Lower lobe of right lung (tissue), 2 donors: ENCODE measurements around the gene ARPIN. TPM values are rescaled to one million over a fixed set of nuclear protein-coding genes. Genes with fewer than 3 reads are reported as not detected.

Source experiments
- ATAC-seq, 2 donors: fragments of 200-7000 bp; cut with Tn5 transposase; one replicate each; pipeline ENCODE4 v1.9.1; 2020 to 2022; ENCODE audit warnings: mild to moderate bottlenecking in 2 of 2, moderate library complexity in 2 of 2
- DNase-seq: peaks from one replicate; pipeline ENCODE4 v3.0.0-alpha.2; 2020
- H3K27ac ChIP-seq: fragments of 200-600 bp; one replicate; pipeline ENCODE4 v1.8.0; 2022
- H3K27me3 ChIP-seq: fragments of 200-600 bp; one replicate; pipeline ENCODE4 v1.8.0; 2022; ENCODE audit warnings: low read depth
- H3K36me3 ChIP-seq: fragments of 200-600 bp; one replicate; pipeline ENCODE4 v1.8.0; 2022; ENCODE audit warnings: mild to moderate bottlenecking
- H3K4me1 ChIP-seq: fragments of 200-600 bp; one replicate; pipeline ENCODE4 v1.8.0; 2022
- H3K4me3 ChIP-seq: fragments of 200-600 bp; one replicate; pipeline ENCODE4 v1.8.0; 2022; ENCODE audit warnings: mild to moderate bottlenecking
- H3K9me3 ChIP-seq: fragments of 200-600 bp; one replicate; pipeline ENCODE4 v1.8.0; 2022
- CTCF ChIP-seq: fragments of 200-600 bp; IDR thresholded peaks from one replicate; pipeline ENCODE4 v1.8.0; 2022; ENCODE audit warnings: antibody characterized with exemption, mild to moderate bottlenecking
- intact Hi-C: fragments of 100-400 bp; cut with DNase I; formaldehyde crosslinking; loops from one replicate; pipeline ENCODE4 v1.11.0; 2022
- microRNA-seq: library from miRNA; unstranded; fragments of <30 nt; microRNA quantifications from one replicate; pipeline ENCODE4 v1.2.0, GENCODE V29; 2020; ENCODE audit warnings: borderline number of aligned reads
- total RNA-seq: library from RNA; stranded (reverse); fragmentation: NEBNext Ultra II Directional; extraction: Animal tissue kit (Norgen Biotek cat#: 25700); gene quantifications from one replicate; pipeline ENCODE4 v1.2.1, GENCODE V29; 2021
- donor health status: DM: no; HTN: yes; CAD: no; lungs with severe emphysema.

The ARPIN gene
- total RNA-seq, 1 donor from 2014 or later: 30.9 TPM

- Histone ChIP-seq H3K4me3 (no peak overlapping the region), H3K9me3 (no peaks in the 10 kb centered on the region), H3K4me1 (no peaks in the 10 kb centered on the region), H3K36me3 (peaks cover 21% of the 10 kb centered on the region), H3K27ac (no peak overlapping the region), H3K27me3 (no peaks in the 10 kb centered on the region)
- intact Hi-C loops: no loop called here
- ATAC-seq (peak; percentile 66 to 76), DNase-seq (no peak)
- no peak for TF ChIP-seq CTCF
Measured at GRCh38 chr15:89847101-89847500, 65.7 kb downstream of the ARPIN start.

- no peak for DNase-seq
- no peak overlapping the region for H3K4me3 ChIP-seq
- intact Hi-C loops: no loop called here
- TF ChIP-seq CTCF: no peak
- no peak overlapping the region for H3K27ac ChIP-seq
- peak; percentile 79 to 84 for ATAC-seq
- H3K9me3 ChIP-seq: no peaks in the 10 kb centered on the region
- H3K27me3 ChIP-seq: no peaks in the 10 kb centered on the region
- no peaks in the 10 kb centered on the region for H3K4me1 ChIP-seq
- peaks cover 11% of the 10 kb centered on the region for H3K36me3 ChIP-seq
Measured at GRCh38 chr15:89845305-89845893, 67.4 kb downstream of the ARPIN start.

Small RNA genes lying within 50 kb of the gene (microRNA-seq; reads per million reads assigned to microRNA genes)
- gene MIR5009: not detected
- gene MIR5094: not detected

Other genes starting within 250 kb of the ARPIN start
- gene PLIN1, start 233.6 kb downstream of the ARPIN start, total RNA-seq: 1.3 TPM
- 10.1 TPM for gene PEX11A, start 222.2 kb downstream of the ARPIN start, total RNA-seq
- gene WDR93, start 222.1 kb downstream of the ARPIN start, total RNA-seq: 1.2 TPM
- 0.53 TPM for gene MESP1, start 161.7 kb downstream of the ARPIN start, total RNA-seq
- gene MESP2, start 136.6 kb downstream of the ARPIN start, total RNA-seq: not detected
- 104 TPM for gene ANPEP, start 98.1 kb downstream of the ARPIN start, total RNA-seq
- 36.9 TPM for gene AP3S2, start 19.0 kb downstream of the ARPIN start, total RNA-seq
- 50.7 TPM for gene ZNF710, start 88.4 kb upstream of the ARPIN start, total RNA-seq
- 46.7 TPM for gene IDH2, start 189.5 kb upstream of the ARPIN start, total RNA-seq